C4-2B (cell line): ENCODE data around the gene DSCAML1.

Source experiments
- H3K27ac ChIP-seq: fragments of 450-650 bp; 2 replicates; pipeline ENCODE4 v1.5.1; 2017
- ZFX ChIP-seq: fragments of 450-650 bp; IDR thresholded peaks from 2 replicates; pipeline ENCODE4 v1.6.1; 2017
- TF ChIP-seq, protein P1 (sequence below): fragments of 450-650 bp; conservative IDR thresholded peaks from 2 replicates; pipeline ENCODE4 v1.5.1; 2017; ENCODE audit warnings: mild to moderate bottlenecking

The DSCAML1 gene

DNA sequence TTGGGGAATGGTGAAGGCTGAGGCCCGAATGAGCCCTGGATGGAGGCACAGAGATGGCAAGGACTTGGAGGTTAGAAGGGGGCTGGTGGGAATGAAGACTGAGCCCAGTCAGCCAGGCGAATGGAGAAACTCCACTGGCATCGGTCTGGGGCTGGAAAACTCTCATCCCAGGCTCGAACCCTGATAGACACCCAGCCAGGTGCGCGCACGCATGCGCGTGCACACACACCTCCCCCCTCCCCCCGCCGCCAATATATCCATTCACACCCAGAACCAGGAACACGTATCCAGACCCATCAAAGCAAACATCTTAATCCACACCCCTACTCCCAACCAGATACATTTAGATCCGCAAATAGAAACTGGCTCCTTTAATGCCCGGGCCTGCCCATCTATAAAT lies 330.1 kb downstream of the DSCAML1 start:
- no peak overlapping the region for H3K27ac ChIP-seq

DNA sequence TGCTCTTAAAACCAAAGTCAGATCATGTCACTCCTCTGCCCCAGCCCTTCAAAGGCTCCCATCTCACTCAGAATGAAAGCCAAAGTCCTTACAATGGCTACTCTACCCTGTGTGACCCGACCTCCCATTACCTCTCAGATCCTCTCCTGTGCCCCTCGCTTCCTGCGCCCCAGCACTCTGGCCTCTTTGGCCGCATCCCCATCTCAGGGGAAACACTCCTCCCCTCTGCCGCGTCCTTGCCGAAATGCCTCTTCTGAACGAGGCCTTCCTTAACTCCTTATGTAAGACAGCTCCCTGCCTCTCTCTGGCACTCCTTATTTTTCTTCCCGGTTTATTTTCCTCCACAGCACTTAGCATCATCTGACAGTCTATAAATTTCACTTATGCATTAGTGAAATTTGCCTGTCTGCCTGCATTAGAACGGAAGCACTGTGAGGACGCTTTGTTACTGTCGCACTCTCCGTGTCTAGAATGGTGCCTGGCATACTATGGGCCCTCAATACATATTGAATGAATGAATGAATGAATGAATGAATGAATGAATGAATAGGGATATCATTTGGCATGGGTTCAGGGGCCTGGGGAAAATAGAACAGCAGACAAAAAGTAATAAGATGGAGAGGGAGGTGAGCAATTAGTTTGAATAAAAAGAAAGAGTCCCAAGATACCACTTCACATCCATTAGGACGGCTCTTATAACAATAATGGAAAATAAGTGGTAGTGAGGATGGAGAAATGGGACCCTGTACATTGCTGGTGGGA lies 331.6 kb downstream of the DSCAML1 start:
- no peak for TF ChIP-seq ZFX
- TF ChIP-seq, protein P1, sequence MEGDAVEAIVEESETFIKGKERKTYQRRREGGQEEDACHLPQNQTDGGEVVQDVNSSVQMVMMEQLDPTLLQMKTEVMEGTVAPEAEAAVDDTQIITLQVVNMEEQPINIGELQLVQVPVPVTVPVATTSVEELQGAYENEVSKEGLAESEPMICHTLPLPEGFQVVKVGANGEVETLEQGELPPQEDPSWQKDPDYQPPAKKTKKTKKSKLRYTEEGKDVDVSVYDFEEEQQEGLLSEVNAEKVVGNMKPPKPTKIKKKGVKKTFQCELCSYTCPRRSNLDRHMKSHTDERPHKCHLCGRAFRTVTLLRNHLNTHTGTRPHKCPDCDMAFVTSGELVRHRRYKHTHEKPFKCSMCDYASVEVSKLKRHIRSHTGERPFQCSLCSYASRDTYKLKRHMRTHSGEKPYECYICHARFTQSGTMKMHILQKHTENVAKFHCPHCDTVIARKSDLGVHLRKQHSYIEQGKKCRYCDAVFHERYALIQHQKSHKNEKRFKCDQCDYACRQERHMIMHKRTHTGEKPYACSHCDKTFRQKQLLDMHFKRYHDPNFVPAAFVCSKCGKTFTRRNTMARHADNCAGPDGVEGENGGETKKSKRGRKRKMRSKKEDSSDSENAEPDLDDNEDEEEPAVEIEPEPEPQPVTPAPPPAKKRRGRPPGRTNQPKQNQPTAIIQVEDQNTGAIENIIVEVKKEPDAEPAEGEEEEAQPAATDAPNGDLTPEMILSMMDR, result no peak
- no peak overlapping the region for H3K27ac ChIP-seq

More for the DNA sequence above, 330.1 kb downstream of the DSCAML1 start:
- no peak for TF ChIP-seq ZFX
- TF ChIP-seq, protein P1, result no peak

DNA sequence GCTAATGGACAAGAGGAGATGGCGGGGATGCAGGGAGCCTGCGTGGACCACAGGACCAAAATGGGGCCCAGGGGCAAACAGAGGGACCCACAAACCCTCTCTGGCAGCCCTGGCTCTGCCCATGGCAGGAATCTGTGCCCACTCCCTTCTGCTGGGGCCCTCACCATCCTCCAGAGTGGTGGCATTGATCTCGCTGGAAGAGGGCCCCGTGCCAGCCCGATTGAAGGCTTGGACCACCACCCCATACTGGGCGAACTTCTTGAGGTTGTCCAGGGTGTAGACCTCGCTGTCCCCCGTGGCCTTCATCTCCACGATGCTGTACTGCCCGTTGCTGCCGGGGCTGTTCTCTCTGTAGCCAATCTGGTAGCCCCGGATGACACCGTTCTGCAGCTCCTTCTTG lies 332.2 kb downstream of the DSCAML1 start:
- no peak overlapping the region for H3K27ac ChIP-seq
- no peak for TF ChIP-seq ZFX
- TF ChIP-seq, protein P1, result no peak

DNA sequence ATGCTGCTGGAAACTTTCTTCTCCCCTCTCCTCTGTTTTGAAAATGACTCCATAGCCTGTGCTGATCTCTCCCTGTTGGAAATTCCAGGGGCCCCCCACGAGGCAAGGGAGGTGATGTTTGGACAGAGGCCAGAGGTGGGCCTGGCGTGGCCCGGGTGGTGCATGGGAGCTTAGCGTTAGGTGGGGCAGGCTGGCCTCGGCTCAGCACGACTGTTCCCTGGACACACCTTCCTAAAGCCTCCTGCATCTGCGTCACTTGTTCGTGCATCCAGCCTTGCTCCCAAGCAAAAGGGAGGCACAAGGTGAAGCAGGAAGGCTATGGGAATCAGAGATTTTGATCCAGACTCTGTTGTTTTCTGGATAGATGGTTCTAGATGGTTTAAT lies 334.2 kb downstream of the DSCAML1 start:
- no peak overlapping the region for H3K27ac ChIP-seq
- TF ChIP-seq ZFX, result no peak
- TF ChIP-seq, protein P1, result no peak

DNA sequence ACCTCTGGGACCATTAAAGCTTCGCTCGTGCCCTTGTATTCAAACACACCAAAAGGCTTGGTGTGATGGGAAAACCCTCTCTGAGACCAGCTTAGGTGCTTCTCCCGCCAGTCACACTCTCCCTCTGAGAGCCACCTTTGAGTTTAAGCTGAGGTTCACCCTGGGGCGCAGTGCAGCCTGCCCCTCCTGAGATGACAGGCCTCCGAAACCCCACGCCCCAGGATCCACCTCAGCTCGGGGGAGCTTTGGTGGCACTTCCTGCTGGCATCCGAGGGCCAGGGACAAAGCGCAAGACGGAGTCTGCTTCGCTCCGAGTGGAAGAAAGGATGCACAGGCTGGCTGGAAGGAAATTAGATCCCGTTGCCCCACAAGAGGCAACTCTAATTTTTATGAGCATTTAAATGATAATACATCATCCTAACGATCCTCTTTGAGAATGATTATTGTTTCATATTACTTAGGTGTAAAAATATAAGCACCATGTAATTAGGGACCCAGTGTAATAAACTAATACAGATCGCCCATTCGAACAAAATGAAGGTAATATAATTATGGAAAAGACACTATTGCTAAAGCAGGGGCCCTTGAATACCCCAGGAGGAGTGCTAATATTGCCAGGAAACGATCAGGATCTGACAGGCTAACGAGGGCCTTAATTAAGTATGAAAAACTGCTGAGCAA lies 334.7 kb downstream of the DSCAML1 start:
- no peak overlapping the region for H3K27ac ChIP-seq
- TF ChIP-seq, protein P1, result no peak
- TF ChIP-seq ZFX, result no peak

DNA sequence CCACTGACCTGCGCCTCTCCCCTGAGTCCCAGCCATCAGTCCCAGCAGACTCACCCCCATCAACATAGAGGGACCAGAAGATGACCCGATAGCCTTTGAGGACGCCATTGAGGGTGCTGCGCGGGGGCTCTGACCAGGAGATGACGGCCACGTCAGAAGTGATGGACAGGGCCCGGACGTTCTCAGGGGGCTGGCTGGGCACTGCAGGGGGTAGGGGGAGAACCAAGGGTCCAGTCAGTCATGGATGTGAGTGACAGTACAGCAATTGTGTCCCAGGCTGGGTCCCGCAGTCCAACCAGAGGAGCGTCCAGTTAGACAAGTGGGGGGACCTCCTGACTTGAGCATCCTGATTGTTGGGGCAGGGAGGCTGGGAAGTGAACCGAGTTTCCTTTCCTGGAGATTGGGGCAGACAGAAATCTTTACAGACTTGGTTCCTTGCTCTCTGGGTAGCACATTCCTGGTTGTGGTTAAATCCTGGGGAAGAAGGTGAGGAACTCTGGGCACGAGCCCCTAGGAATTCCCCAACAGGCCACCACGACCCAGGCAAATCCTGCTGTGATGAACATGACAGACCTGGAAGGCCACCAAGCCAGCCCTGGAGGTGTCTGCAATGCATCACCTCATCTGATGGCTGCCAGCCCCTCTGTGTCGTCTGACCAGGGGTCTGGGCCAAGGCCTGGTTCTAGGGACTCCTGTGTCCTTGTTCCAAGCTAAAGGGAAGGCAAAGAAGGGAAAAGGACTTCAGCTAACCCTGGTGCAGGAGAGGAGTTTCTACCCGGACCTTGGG lies 335.4 kb downstream of the DSCAML1 start:
- H3K27ac ChIP-seq, result no peak overlapping the region
- TF ChIP-seq, protein P1, result no peak
- no peak for TF ChIP-seq ZFX

DNA sequence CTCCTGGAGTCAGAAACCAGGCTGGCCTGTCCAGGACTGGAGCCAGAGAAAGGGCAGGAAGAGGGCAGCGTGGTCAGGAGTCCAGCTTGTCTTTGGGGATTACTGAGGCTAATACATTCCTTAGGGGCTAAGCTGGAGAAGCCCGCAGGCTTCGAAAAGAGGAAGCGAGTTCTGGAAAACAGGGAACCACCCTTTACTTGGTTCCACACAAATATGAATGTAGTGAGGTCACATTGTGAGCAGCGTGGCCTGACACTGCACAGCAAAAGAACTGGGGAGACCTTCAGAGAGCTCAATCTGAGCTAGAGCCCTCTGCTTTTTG lies 337.1 kb downstream of the DSCAML1 start:
- no peak for TF ChIP-seq ZFX
- TF ChIP-seq, protein P1, result no peak
- H3K27ac ChIP-seq, result no peak overlapping the region
